Activated naive CD8-positive, alpha-beta T cell treated with anti-CD3 and anti-CD28 coated beads, Interleukin-2, amount 50 U/mL, for 16 hours (primary cell): ENCODE measurements around the gene ADORA2A.

ENCODE experiments used
- DNase-seq: peaks from one replicate; pipeline ENCODE4 v3.0.0-alpha.2; 2020; ENCODE audit warnings: low read depth, low spot score

ADORA2A gene

DNA sequence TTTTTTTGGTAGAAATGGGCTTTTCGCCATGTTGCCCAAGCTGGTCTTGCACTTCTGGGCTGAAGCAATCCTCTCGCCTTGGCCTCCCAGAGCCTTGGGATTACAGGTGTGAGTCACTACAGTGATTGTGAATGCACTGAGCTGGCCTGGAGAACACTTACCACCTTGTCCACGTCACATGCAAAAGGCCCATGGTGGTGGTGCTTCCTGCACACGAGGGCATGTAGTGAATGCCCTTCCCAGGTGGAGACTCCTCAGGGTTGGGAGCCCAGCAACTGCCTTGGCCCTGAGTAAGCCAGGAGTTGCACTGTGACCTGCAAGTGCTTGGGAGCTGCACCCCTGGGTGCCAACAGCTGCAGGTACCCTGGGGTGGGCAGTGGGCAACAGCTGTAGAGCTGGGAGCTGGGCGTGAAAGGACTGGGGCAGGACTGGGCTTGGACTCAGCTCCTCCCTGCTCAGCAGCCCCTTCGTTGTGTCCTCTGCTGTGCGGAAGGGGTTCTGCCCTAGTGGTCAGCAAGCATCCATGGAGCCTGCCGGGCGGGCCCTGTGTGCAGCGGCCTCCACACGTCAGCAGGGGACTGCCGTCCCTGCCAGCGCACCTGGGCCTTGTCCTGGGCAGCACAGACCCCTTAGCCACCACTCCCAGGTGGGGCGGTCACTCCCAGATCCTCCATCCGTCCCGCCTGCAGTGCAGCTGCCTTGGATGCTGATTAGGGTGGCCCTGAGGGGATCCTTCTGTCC, 9.3 kb upstream of the ADORA2A start:
- DNase-seq = no peak

DNA sequence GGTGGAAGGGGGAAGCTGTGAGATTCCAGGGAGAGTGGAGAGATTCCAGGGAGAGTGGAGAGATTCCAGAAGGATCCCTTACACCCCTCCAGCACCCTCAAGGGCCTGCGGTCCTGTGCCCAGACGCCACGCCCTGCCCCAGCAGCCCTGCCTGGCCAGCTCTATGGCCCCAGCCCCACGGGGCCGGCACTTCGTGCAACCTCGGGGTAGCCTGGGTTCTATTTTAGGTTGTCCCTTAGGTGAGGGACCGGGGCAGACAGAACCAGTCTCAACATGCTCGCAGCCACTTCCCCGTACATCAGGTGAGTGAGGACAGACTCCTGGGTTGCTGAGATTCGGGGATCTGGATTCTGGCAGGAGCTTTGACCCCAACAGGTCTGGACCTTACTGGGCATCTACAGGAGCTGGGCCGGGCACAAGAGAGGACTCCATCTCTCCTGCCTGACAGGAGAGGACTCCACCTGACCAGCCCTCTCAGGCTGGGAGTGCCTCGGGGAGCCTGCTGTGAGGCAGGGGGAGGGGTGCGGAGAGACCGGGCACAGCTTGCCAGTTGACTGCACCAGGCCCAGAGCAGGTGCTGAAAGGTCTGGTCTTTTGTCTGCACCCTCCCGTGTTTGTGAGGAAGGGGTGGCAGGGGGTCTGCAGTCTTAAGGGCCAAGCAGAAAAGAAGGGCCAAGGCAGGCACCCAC, 8.5 kb upstream of the ADORA2A start:
- no peak for DNase-seq

DNA sequence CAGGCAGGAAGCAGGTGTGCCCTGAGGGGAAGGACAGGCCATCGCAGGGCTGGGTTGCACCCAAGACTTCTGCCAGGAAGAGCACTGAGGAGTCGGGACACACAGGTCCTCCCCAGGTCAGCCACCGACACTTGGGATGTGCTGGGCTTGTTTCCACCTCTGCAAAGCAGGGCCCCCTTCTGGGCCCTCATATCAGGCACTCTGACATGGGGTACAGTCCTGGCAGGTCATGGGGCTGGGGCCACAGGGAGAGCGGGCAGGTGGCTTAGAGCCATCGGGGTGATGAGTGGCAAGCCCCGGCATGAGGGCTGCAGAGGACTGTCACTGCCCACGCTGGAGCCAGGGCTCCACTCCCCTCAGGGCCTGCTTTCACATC, 7.9 kb upstream of the ADORA2A start:
- no peak for DNase-seq

DNA sequence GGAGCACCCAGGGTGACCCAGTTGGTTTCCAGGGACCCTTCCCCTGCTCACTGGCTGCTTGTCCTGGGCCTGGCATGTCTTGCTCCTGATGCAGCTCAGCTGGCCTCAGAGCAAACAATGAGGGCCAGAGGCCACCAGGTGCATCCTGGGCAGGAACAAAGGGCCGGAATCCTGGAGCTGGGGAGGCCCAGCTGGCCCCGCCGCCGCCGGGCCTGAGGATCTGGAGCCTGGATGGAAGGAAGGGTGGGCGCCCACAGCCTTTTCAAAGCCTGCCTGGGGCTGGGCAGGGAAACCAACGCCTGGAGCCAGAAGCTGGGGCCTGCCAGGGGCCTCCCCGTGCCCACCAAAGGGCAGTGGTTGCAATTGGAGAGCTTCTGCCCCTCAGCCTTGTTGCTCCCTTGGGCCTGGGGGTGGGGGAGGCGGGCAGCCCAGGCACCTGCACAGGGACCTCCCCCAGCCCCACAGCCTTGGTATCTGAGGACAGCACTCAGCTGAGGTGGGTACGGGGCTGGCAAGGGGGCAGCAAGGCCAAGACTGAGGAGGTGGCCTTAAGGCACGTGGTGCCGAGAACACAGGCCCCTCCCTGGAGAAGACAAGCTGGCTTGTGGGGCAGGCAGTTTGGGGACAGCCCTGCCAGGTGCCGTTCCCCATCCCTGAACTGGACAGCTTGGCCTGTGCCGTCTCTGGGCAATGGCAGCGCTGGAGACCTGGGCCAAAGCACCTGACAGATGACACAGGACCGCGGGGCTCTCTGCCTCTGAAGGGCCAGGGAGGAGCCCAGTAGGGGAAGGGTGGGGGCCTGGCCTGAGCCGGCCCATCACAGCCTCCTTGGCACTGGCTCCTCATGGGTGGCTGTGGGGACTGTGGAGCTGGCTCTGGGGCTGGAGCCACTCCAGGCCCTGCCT, 7.1 kb upstream of the ADORA2A start:
- DNase-seq = no peak

DNA sequence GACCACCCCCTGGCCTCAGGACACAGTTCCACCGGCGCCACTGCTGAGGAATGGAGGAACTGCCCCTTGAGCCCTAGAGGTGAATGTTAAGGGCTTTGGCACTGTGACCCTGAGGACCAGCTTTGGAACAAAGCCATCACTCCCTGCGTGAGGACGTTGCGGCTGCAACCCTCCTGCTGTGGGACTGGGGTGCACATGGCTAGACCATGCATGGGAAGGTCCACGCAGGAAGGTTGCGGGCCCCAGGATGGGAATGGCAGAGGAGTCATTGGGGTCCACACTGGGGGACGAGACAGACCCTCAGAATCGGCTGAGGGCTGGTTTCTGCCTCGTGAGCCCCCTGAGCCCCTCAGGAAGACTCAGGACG, 6.4 kb upstream of the ADORA2A start:
- no peak for DNase-seq

DNA sequence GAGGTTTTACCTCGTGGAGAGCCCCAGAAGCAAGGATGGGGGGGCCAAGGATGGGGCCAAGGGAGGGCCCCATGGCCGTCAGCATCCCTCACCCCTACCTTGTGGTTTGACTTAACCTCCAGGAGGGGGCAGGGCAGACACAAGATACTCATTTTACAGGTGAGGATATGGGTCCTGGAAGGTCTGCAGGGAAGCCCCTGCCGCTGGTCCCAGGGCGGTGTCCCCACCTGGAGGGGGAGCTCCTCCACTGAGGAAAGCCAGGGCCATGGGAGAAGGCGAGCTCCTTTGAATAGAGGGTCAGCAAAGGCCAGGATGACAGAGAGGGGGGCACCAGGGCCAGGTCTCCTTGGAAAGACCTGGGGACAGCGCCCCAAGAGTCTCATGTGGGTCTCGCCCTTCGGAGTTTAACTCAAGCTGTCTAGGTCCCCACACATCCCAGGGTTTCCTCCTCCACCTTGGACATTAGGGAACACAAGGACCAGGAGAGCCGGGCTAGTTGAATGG, 5.9 kb upstream of the ADORA2A start:
- no peak for DNase-seq

DNA sequence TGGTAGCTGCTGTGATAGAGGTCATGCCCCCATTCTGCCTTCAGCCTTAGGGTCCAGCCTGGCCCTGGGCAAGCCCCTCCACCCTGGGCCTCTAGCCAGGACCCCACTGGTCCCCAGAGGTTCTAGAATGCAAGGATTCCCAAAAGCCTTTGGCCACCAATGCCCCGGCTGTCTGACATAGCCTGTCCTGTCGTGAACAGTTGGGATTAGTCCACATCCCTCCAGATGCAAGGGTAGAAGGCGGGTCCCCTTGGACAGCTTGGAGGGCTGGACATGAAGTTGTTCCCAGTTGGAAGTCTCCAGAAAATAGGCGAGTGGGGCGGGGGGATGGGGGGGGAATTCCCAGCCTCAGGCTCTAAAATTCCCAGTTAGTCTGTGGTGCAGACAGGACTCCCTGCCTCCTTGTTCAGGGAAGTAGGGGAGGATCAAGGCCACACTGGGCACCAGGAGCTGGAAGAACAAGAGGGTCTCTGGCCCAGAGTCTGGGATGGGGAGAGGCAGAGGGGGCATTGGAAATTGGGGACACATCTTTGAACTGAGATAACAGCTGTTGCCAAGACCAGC, 5.2 kb upstream of the ADORA2A start:
- no peak for DNase-seq

DNA sequence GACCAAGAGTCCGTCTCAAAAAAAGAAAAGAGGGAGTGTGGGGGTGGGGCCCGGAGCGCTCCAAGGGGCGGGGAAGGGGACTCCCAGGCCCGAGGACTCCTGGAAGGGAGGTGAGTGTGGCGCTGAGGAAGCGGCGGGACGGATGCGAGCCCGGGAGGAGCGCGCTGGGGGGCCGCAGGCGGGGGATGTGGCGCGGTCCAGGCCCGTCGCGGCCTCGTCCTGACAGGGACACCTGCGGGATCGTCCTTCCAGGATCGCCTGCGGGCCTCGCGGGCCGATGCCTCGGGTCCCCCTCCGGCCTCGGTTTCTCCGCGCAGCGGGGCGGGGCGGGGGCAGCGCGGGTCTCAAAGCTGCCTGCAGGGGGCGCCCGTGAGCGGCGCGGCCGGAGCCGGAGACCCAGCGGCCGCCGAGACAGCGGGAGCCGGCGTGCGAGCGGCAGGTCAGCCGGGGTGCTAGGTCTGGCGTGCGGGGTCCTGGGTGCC, 3.8 kb upstream of the ADORA2A start:
- peak; percentile 25 for DNase-seq

DNA sequence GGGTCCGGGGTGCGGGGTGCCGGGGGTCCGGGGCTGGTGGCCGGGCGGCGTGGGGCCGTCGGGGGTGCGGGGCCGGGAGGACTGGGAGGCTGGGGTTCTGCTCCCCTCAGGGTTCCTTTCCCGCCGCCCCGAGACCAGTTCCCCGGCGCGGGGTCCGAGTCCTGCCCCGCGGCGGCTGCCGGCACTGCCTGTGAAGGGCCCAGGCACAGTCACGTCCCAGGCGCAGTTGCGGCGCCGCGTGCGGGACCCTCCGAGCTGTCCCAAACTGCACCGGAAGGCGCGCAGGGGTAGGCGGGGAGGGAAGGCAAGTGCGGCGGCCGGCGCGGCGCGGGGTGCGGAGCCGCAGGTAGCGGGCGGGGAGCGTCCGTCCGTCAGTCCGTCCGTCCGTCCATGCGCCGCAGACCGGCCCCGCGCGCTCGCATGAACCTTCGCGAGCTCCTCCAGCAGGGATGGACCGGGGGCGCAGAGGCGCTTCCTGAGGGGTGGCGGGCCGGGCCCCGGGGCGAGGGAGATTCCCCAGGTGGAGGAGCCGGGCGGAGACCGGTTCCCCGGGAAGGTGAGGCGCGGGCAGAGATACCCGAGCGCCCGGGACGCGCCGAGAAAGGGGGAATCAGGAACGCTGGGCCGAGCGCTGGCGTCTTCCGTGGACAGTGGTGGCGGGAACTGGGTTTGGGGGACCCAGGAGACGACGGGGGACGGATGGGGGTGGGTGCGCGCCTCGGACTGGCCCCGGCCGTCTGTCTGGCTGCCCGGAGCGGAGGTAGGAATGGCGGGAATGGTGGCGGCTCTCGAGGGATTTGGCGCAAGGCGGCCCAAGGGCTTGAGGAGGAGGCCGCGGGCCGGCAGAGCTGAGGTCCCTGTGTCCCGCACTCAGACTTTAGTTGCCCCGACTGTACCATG, 3.1 kb upstream of the ADORA2A start:
- DNase-seq = no peak

DNA sequence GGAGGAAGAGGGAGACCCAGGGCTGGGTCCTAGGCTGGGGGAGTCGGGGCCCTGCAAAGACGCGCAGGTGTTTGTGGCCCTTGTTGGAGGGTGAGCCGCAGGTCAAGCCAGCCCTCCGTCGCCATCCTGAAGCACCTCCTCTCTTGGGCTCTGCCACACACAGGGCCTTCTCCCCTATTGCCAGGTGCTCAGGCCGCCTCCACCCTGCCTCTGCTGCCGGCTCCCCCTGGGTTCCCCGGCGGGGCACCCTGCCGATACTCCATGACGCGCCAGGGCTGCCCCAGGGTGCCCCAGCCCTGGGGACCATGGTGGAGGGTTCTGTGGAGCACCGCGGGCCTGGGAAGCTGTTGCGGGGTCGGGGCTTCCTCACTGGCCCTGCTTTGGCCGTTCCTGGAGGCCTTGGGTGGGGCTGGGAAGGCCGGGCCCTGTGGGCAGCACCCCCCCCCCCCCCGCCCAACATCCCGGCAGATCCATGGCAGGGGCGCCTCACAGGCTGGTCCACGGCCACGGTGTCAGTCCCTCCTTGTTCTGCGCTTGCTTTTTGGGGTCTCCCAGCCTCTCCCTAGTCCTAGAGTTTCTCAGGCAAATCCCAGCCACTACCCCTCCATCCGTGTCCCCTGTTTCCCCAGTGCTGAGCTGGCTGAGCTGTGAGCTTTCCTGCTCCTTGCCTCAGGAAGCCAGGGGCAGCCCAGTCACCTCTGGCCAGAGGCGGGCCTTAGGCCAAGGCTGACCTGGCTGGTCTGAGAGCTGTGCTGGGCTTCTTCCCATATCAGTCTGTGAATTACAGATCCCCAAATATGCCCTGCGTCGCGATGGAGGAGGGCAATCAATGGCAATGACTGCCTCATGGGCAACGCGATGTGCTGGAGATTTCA, 2.3 kb upstream of the ADORA2A start:
- DNase-seq = no peak

DNA sequence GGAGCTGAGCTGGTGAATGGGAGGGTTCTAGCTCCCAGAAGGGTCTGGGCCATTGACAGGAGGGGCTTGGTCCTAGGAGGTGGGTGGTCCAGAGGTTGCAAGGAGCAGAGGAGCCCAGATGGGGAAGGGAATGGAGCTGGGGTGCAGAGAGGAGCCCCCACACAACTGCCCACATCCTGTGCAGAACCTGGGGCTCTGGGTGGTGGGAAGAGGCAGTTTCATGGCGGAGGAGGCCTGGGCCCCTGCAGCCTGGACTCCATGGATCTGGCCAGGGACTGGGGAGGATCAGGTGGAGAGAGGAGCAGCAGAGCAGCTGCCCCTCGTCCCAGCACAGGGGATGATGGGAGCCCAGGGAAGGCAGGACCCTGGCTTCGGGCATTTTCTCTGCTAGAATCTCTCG, 963 bp upstream of the ADORA2A start:
- DNase-seq = no peak

DNA sequence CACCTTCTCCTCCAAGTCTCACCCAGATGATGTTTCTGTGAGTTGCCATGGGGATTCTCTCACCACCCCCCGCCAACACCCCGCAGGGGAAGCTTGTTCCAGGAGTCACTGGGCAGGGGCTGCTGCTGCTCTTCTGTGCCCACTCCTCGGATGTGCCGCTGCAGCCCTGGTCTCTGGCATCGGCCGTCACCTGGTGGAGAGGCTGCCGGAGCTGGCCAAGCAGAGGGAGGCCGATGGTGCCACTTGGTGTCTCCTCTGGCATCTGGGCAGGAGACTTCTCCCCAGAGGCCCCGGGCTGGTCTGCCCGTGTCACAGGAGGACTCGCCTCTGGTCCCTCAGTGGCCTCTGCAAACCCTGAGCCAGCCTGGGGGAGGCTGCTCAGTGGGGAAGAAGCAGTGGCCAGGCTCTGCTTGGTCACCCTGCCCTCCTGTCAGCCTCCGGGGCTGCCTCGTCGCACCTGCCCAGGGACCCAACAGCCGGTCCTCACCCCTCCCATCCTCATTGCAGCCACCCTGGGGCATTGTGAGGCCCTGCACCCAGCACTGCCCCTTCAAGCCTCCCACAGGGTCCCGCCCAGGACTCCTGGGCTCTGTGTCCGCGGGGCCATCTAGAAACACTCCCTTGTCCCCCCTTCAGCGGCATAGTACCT, 424 bp upstream of the ADORA2A start:
- DNase-seq = no peak

DNA sequence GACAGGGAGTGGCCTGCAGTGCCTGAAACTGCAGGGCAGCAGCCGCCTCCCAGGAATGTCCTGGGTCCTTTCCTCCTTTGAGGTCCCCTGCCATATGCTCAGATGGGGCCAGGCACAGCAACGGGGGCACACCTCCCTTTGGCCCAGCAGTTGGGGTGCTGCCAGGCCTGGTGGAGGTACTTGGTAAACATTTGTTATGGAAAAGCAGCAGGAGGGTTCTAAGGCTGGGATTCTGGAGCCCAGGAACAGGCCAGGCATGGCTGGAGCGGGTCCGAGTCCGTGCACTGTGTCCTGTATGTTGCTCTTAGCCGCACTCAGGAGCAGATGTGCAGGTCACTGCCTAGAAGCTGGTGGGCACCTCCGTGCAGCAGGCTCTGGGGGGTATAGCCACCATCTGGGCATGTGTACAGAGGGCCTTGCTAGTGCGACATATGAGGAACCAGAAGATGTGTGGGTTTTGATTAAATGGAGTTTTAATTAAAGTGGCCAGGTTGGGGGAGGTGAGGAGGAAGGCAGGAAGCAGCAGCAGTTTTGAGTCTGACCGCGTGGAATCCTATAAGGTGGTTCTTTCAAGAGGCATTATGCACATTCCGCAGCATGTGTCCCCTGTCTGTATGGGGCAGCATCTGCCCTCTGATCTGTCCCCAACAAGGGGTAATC, 1.5 kb downstream of the ADORA2A start:
- DNase-seq = no peak

DNA sequence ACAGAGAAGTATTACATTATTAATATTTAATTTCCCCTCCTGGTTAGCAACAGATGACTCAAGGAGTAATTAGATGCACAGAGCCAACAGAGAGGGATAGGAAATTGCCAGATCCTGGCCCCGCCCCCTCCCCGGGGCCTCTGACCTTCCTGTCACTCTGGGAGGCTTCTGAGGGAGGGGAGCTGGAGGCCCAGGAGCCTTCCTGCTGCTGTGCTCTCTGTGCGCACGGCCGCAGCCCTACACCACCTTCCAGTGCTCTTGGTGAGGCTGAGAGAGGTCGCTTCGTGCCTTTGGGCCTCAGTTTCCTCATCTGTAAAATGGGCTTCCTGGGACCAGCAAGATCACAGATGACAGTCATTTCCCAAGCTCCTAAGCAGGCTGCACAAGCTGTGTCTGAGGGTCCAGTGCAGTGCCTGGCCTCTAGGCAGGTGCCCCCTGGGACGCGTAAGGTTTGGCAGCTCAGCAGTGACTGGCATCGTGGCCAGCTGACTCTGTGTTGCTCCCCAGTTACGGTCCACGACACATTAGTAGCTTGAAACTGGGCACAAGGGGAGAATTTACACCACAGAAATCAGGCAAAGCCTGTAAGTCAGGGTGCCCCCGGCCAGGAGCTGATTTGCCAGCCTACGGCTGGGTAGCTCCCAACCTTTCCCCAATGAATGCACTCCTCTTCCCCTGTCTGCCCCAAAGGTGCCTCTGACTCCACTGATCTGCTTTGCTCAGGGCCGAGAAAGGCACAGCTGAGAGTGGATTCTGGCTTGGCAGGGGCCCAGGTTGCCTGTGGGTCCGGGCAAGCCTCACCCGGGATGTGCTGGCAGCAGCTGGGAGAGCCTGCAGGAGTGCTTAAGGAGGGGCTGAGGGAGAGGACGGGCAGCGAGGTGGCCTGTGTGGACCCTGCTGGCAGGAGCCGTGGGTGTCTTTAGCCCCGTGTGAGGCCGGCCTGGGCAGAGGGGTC, 2.3 kb downstream of the ADORA2A start:
- no peak for DNase-seq

DNA sequence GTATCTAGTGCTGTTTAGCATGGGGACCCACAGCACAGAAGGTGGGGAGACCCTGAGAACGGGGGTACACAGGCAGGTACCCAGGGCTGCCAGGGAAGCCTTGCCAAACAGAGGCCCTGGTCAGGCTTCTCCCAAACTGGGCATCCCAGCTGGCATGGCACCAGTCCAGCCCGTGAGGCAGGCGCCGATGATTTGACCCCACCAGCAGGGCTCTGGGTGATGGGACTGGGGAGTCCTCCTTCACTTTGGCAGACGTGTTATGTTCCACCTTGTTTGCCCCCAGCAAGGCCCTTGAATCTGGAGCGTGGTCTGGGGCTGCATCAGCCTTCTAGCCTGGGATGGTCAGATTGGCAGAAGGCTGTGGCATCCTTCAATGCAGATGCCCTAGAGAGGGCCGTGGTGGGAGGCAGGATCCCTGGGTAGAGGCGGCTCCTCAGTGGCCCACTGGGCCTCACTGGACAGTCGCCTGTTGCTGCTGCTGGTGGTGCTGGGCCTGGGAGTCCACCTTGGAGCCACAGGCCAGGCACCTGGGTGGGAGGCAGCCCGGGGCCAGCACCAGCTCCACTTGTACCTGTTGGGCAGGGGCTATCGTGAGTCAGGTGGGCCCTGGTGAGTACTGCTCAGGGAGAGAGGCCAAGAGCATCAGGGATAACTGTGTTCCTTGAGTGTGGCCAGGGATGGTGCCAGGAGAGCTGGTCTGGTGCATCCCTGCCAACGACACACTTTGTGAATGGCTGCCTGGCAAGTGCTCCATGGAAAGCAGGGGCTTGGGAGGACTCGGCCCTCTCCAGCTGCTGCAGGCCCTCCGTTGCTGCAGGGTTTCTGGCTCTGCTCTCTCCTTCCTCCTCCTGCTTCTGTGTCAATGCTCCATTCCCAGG, 3.3 kb downstream of the ADORA2A start:
- no peak for DNase-seq

DNA sequence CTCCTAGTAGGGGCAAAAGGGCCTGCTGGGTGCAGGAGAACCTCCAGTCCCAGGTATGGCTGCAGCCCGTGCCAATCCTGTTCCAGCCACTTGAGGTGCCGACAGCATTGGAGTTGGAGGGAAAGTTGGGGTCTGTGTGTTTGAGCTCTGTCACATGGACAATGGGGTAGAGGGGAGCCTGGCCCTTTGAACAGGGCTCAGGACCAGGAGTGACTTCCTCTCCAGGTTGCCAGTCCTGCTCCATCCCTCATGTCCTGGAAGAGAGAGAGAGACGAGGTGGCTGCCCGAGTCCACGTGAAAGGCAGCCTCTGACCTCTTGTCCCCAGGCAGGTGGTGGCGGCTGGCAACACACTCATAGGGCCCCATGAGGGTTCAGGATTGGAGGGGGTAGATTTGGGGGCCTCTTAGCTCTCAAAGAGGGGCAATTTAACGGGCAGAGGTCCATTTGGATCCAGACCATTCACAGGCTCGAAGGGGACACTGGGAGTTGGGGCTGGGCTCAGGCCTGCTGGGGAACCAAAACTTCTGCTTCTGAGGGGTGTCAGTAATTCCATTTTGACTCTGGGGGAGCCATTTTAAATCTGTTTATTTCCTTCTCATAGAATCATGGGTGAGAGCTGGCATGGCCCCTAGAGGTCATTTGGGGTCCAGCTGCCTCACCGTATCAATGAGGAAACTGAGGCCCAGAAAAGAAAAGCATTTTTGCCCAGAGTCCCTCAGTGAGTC, 4.1 kb downstream of the ADORA2A start:
- no peak for DNase-seq
